KMS-11 (cell line): Measurements from ENCODE around the gene ACAN.

Source experiments
- H2AFZ ChIP-seq: fragments of 200-600 bp; sonication (generic); 2 replicates; pipeline ENCODE4 v1.6.1; 2016; ENCODE audit warnings: antibody characterized with exemption, mixed run types, low read depth
- H3K27ac ChIP-seq: fragments of 200-600 bp; sonication (generic); 2 replicates; pipeline ENCODE4 v1.6.1; 2016; ENCODE audit warnings: mild to moderate bottlenecking, mixed run types
- H3K27me3 ChIP-seq: fragments of 200-600 bp; sonication (generic); 2 replicates; pipeline ENCODE4 v1.6.1; 2017; ENCODE audit warnings: mild to moderate bottlenecking, low read depth, mixed run types, moderate library complexity; ENCODE audit not compliant: insufficient read depth
- H3K36me3 ChIP-seq: fragments of 200-600 bp; sonication (generic); 2 replicates; pipeline ENCODE4 v1.6.1; 2017; ENCODE audit warnings: mild to moderate bottlenecking, mixed run types; ENCODE audit not compliant: insufficient read depth
- H3K4me1 ChIP-seq: fragments of 200-600 bp; sonication (generic); 2 replicates; pipeline ENCODE4 v1.6.1; 2016; ENCODE audit warnings: mild to moderate bottlenecking, low read depth, mixed run types; ENCODE audit not compliant: poor library complexity, severe bottlenecking
- H3K4me2 ChIP-seq: fragments of 200-600 bp; sonication (generic); 2 replicates; pipeline ENCODE4 v1.7.0; 2016; ENCODE audit warnings: mild to moderate bottlenecking, mixed run types
- H3K4me3 ChIP-seq: fragments of 200-600 bp; sonication (generic); IDR thresholded peaks from 2 replicates; pipeline ENCODE4 v1.6.1; 2017; ENCODE audit warnings: low read depth, low read length, mixed read lengths; ENCODE audit not compliant: insufficient read depth
- H3K79me2 ChIP-seq: fragments of 200-600 bp; sonication (generic); 2 replicates; pipeline ENCODE4 v1.6.1; 2016; ENCODE audit warnings: low read depth, mixed run types; ENCODE audit not compliant: insufficient read depth
- H3K9ac ChIP-seq: fragments of 200-600 bp; sonication (generic); 2 replicates; pipeline ENCODE4 v1.6.1; 2016; ENCODE audit warnings: mild to moderate bottlenecking, mixed run types
- H4K20me1 ChIP-seq: fragments of 200-600 bp; sonication (generic); 2 replicates; pipeline ENCODE4 v1.6.1; 2016; ENCODE audit warnings: mild to moderate bottlenecking, mixed run types; ENCODE audit not compliant: insufficient read depth
- CTCF ChIP-seq: fragments of 200-600 bp; sonication (generic); conservative IDR thresholded peaks from 2 replicates; pipeline ENCODE4 v1.6.1; 2017; ENCODE audit warnings: low read depth, mild to moderate bottlenecking, antibody characterized with exemption, low read length, moderate library complexity, mixed read lengths

The ACAN gene

GRCh38 chr15:88842156-88842555, 38.9 kb downstream of the ACAN start:
- Histone ChIP-seq H3K27ac (no peak overlapping the region), H3K4me3 (no peak overlapping the region), H4K20me1 (no peaks in the 10 kb centered on the region), H3K79me2 (no peaks in the 10 kb centered on the region), H3K4me1 (no peaks in the 10 kb centered on the region), H2AFZ (no peak overlapping the region), H3K4me2 (no peak overlapping the region), H3K27me3 (no peaks in the 10 kb centered on the region), H3K9ac (no peak overlapping the region), H3K36me3 (no peaks in the 10 kb centered on the region)
- TF ChIP-seq CTCF, result no peak

- Histone ChIP-seq H3K27ac (no peak overlapping the region), H3K9ac (no peak overlapping the region), H3K4me2 (no peak overlapping the region), H3K4me3 (no peak overlapping the region), H2AFZ (no peak overlapping the region), H3K36me3 (no peaks in the 10 kb centered on the region), H3K79me2 (no peaks in the 10 kb centered on the region), H4K20me1 (no peaks in the 10 kb centered on the region), H3K27me3 (no peaks in the 10 kb centered on the region), H3K4me1 (no peaks in the 10 kb centered on the region)
- TF ChIP-seq CTCF, result no peak
Measured at GRCh38 chr15:88843334-88843733, 40.1 kb downstream of the ACAN start.

GRCh38 chr15:88844749-88845386, 41.6 kb downstream of the ACAN start:
- H3K4me2 ChIP-seq, result no peak overlapping the region
- no peaks in the 10 kb centered on the region for H3K36me3 ChIP-seq
- H3K27me3 ChIP-seq, result no peaks in the 10 kb centered on the region
- no peaks in the 10 kb centered on the region for H4K20me1 ChIP-seq
- H3K4me3 ChIP-seq, result no peak overlapping the region
- H3K27ac ChIP-seq, result no peak overlapping the region
- H3K79me2 ChIP-seq, result no peaks in the 10 kb centered on the region
- H3K9ac ChIP-seq, result no peak overlapping the region
- no peaks in the 10 kb centered on the region for H3K4me1 ChIP-seq
- H2AFZ ChIP-seq, result no peak overlapping the region
- TF ChIP-seq CTCF, result no peak

GRCh38 chr15:88845616-88846015, 42.4 kb downstream of the ACAN start:
- no peaks in the 10 kb centered on the region for H3K79me2 ChIP-seq
- no peaks in the 10 kb centered on the region for H3K36me3 ChIP-seq
- no peak overlapping the region for H3K9ac ChIP-seq
- no peaks in the 10 kb centered on the region for H4K20me1 ChIP-seq
- H3K27ac ChIP-seq, result no peak overlapping the region
- no peak overlapping the region for H2AFZ ChIP-seq
- no peak overlapping the region for H3K4me3 ChIP-seq
- no peaks in the 10 kb centered on the region for H3K4me1 ChIP-seq
- no peaks in the 10 kb centered on the region for H3K27me3 ChIP-seq
- no peak overlapping the region for H3K4me2 ChIP-seq
- no peak for TF ChIP-seq CTCF
